ENCODE results near the gene SLC39A9.
"Not testable (repeated sequence)": the region's sequence is repeated elsewhere in the genome, so short reads cannot be mapped to it uniquely, and the experiment has no call there.

SLC39A9 gene

GRCh38 chr14:69498286-69498685, 99.8 kb downstream of the SLC39A9 start:
- DNase-seq (ENCODE audit: low read depth in 2 of 2, low spot score in 1 of 2) = not testable (repeated sequence)

DNA sequence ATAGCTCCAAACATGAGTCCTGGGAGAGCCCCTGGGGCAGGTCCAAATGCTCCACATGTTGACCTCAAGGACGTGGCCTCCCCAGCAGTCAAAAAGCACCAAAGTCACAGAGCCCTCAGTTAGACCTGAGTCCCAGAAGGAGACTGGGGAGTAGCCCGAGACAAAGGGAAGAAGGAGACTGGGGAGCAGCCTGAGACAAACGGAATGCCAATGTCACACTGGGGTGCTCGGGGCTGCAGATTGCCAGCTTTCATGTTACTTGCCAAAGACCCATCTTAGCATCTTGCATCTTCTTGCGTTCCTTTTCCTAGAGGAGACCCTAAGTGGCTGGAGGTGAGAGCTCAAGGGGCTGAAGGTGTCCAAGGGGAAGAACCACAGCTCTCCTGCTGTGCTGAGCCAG, 100.9 kb downstream of the SLC39A9 start:
- no peak for DNase-seq (ENCODE audit: low read depth in 2 of 2, low spot score in 1 of 2)

GRCh38 chr14:69500096-69500495, 101.6 kb downstream of the SLC39A9 start:
- no peak for DNase-seq (ENCODE audit: low read depth in 2 of 2, low spot score in 1 of 2)

GRCh38 chr14:69500736-69501135, 102.2 kb downstream of the SLC39A9 start:
- DNase-seq (ENCODE audit: low read depth in 2 of 2, low spot score in 1 of 2) = no peak

DNA sequence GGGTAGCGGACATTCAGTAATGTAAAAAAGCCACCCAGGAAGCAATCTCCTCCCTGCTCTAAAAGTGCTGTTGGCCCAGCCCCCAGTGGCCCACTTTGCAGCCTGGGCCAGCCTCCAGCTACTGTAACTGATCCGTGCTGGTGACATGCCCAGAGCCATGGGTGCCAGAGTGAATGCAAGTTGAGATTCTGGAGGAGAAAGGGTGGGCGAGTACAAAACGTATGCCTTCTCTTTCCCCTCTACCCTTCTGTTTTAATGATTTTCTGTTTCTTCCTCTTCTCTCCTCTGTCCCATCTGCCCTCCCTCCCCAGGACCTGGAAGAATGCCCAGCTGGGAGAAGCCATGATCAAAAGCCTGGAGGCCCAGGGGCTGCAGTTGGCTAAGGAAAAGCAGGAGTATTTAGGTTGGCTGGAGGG, 102.9 kb downstream of the SLC39A9 start:
- DNase-seq (ENCODE audit: low read depth in 2 of 2, low spot score in 1 of 2) = no peak

- DNase-seq (ENCODE audit: low read depth in 2 of 2, low spot score in 1 of 2) = no peak
These were observed 106.3 kb downstream of the SLC39A9 start for GRCh38 chr14:69504775-69505174.

DNA sequence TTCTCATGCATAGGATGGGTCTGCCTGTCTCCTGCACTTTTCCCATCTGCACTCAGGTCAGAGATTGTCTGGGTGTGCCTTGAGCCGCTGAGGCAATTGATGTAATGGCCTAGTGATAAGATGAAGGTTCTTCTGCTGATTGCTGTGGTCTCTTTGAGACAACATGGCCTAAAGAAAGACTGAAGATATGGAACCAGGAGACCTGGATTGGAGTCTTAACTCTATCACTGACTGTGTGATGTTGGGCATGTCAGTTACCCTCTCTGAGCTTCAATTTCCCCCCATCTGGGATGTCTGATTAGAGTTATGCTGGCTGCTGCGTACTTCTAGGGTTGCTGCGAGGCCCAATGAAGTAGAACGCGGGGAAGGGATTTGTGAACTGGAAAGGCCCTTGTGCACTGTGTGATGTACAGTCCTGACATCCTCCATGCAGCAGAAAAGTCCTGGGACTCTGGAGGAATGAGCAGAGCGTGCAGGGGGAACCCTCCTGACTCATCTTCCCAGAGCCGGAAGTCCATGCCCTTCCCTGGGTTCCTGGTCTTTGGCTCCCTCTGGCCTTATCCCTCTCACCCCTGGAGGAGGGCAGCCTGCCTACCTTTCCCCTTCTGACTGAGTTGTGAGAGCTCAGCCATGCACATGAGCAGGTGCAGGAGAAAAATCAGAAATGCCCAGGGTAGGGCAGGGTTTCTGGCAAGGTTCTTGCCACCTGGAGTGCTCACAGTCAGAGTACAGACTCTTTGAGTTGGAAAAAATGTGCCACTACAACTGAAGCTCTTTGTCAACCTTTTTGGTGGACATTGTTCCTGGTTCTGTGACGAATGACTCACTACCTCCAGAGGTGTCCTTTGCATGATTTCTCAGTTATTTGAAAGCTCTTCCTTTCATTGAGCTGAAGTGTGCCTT, 107.1 kb downstream of the SLC39A9 start:
- DNase-seq (ENCODE audit: low read depth in 2 of 2, low spot score in 1 of 2) = no peak

DNA sequence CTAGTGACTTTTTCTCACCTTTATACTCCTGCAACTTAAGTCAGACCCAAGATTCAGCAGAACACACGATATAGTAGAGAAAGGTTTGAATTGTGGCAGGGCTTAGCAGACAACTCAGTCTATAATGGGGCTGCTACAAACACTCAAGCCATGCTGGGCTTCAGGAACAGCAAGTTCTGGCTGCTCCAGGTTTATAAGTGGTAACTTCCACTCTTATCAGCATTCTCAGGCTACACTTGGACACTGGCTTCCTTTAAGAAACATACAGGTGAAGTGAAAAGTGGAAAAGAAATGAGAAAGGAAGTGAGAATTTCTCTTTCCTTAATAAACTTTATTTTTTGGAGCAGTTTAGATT, 107.7 kb downstream of the SLC39A9 start:
- no peak for DNase-seq (ENCODE audit: low read depth in 2 of 2, low spot score in 1 of 2)
